GM18861 (cell line): ENCODE results near the gene KANK3.
A peak's percentile ranks its signal among the peaks of the same experiment; 100 is the strongest.
"Not testable (repeated sequence)": the region's sequence is repeated elsewhere in the genome, so short reads cannot be mapped to it uniquely, and the experiment has no call there.

Source experiments
- ATAC-seq: cut with Tn5 transposase; IDR thresholded peaks from one replicate; pipeline ENCODE4 v1.9.1; 2021; ENCODE audit not compliant: unreplicated experiment

KANK3 gene

GRCh38 chr19:8342684-8343482, at the start of gene KANK3:
Gene KANK3, minus strand, starts transcription at chr19:8343262. Its CDS starts 5,434 bp downstream, at chr19:8337828.
- peak; percentile 77 for ATAC-seq

GRCh38 chr19:8392017-8392591, 49.0 kb upstream of the KANK3 start:
- ATAC-seq = no peak

- ATAC-seq = no peak
These were observed 48.3 kb upstream of the KANK3 start for GRCh38 chr19:8391198-8392016.

GRCh38 chr19:8390617-8390981, 47.5 kb upstream of the KANK3 start:
- ATAC-seq = peak; percentile 18

- peak; percentile 84 for ATAC-seq
These were observed 47.0 kb upstream of the KANK3 start, which contains the start of gene RAB11B for GRCh38 chr19:8389891-8390616. Gene RAB11B, plus strand, starts transcription at chr19:8390360. Its CDS starts 57 bp downstream, at chr19:8390417.

GRCh38 chr19:8388612-8388958, 45.5 kb upstream of the KANK3 start:
- ATAC-seq = no peak

- no peak for ATAC-seq
These were observed 44.9 kb upstream of the KANK3 start for GRCh38 chr19:8387688-8388611.

- ATAC-seq = no peak
These were observed 43.9 kb upstream of the KANK3 start for GRCh38 chr19:8386990-8387389.

GRCh38 chr19:8386419-8386818, 43.4 kb upstream of the KANK3 start:
- ATAC-seq = not testable (repeated sequence)

GRCh38 chr19:8385566-8385965, 42.5 kb upstream of the KANK3 start:
- ATAC-seq = not testable (repeated sequence)

- ATAC-seq = not testable (repeated sequence)
These were observed 42.0 kb upstream of the KANK3 start for GRCh38 chr19:8385103-8385502.

- ATAC-seq = not testable (repeated sequence)
These were observed 41.5 kb upstream of the KANK3 start for GRCh38 chr19:8384569-8384968.

GRCh38 chr19:8379156-8379891, 36.3 kb upstream of the KANK3 start:
- not testable (repeated sequence) for ATAC-seq

GRCh38 chr19:8377598-8377997, 34.5 kb upstream of the KANK3 start:
- no peak for ATAC-seq

- ATAC-seq = not testable (repeated sequence)
These were observed 33.4 kb upstream of the KANK3 start for GRCh38 chr19:8376373-8376974.

- not testable (repeated sequence) for ATAC-seq
These were observed 32.7 kb upstream of the KANK3 start for GRCh38 chr19:8375766-8376165.

- no peak for ATAC-seq
These were observed 31.1 kb upstream of the KANK3 start for GRCh38 chr19:8373867-8374813.
